ENCODE data around the gene PODN. TPM values are rescaled to one million over a fixed set of nuclear protein-coding genes. Genes with fewer than 3 reads are reported as not detected.

Gene PODN
- total RNA-seq, 1 donor from 2014 or later: 0.82 TPM

- FAIRE-seq: no peak
- DNase-seq (ENCODE audit: low spot score in 2 of 2): no peak
Observed at GRCh38 chr1:53128401-53128800, 66.4 kb downstream of the PODN start.

- FAIRE-seq: no peak
Observed at GRCh38 chr1:53129891-53130597, 68.0 kb downstream of the PODN start.

GRCh38 chr1:53130598-53130877 is 68.5 kb downstream of the PODN start:
- FAIRE-seq (no peak), DNase-seq (ENCODE audit: low spot score in 2 of 2) (no peak)

More at GRCh38 chr1:53129891-53130597, 68.0 kb downstream of the PODN start:
- DNase-seq (ENCODE audit: low spot score in 2 of 2): no peak

- FAIRE-seq (no peak), DNase-seq (ENCODE audit: low spot score in 2 of 2) (no peak)
Observed at GRCh38 chr1:53130878-53131589, 69.0 kb downstream of the PODN start.

GRCh38 chr1:53131590-53131938 is 69.6 kb downstream of the PODN start:
- FAIRE-seq: no peak

GRCh38 chr1:53132176-53132575 is 70.2 kb downstream of the PODN start:
- no peak for FAIRE-seq
- DNase-seq (ENCODE audit: low spot score in 2 of 2): no peak

More at GRCh38 chr1:53131590-53131938, 69.6 kb downstream of the PODN start:
- DNase-seq (ENCODE audit: low spot score in 2 of 2): no peak

- no peak for DNase-seq (ENCODE audit: low spot score in 2 of 2)
- FAIRE-seq: no peak
Observed at GRCh38 chr1:53133261-53134041, 71.4 kb downstream of the PODN start.

- FAIRE-seq (no peak), DNase-seq (ENCODE audit: low spot score in 2 of 2) (no peak)
Observed at GRCh38 chr1:53134042-53134485, 72.1 kb downstream of the PODN start.

Small RNAs within 50 kb of the gene (small RNA-seq; reads per million reads assigned to genes)
- gene HIGD1AP11: not detected

Other genes starting within 250 kb of the PODN start
- gene ZYG11A, start 219.5 kb upstream of the PODN start, total RNA-seq: 0.41 TPM
- 4.1 TPM for gene ECHDC2, start 140.5 kb upstream of the PODN start, total RNA-seq
- gene SCP2, start 134.9 kb upstream of the PODN start, total RNA-seq: 57.5 TPM
- gene SLC1A7, start 80.4 kb downstream of the PODN start, total RNA-seq: not detected
- 3.3 TPM for gene CPT2, start 134.6 kb downstream of the PODN start, total RNA-seq
- 42.4 TPM for gene CZIB, start 158.4 kb downstream of the PODN start, total RNA-seq
- gene MAGOH, start 176.3 kb downstream of the PODN start, total RNA-seq: 15.9 TPM

All from frontal cortex (tissue), 4 donors.